ENCODE results near the gene C10orf53.

GRCh38 chr10:49662169-49662830, 17.2 kb upstream of the C10orf53 start:
- TF ChIP-seq CTCF (IDR thresholded peaks at IDR 0.05) = no peak
- no peak for TF ChIP-seq POLR2A (IDR thresholded peaks at IDR 0.05)
- no peak for TF ChIP-seq POLR2AphosphoS5 (IDR thresholded peaks at IDR 0.05)
- no peak for TF ChIP-seq EP300 (IDR thresholded peaks at IDR 0.05)

All from suprapubic skin (tissue), 4 donors.